Testis (tissue), 2 donors: ENCODE measurements around the gene TRABD2B.

Experiments
- POLR2A ChIP-seq: fragments of 450-650 bp; IDR thresholded peaks from one replicate; pipeline ENCODE4 v1.6.1; 2017; ENCODE audit warnings: antibody characterized with exemption, mild to moderate bottlenecking, moderate library complexity
- TF ChIP-seq, protein P1 (sequence below), 3 experiments: fragments of 450-650 bp in 2 of 3; fragments of 200-600 bp in 1 of 3; sonication (generic) in 1 of 3; IDR thresholded peaks; one replicate each; pipeline ENCODE4 v1.5.1; 2016 to 2019; ENCODE audit warnings: antibody characterized with exemption in 3 of 3, mild to moderate bottlenecking in 2 of 3, moderate library complexity in 1 of 3

DNA sequence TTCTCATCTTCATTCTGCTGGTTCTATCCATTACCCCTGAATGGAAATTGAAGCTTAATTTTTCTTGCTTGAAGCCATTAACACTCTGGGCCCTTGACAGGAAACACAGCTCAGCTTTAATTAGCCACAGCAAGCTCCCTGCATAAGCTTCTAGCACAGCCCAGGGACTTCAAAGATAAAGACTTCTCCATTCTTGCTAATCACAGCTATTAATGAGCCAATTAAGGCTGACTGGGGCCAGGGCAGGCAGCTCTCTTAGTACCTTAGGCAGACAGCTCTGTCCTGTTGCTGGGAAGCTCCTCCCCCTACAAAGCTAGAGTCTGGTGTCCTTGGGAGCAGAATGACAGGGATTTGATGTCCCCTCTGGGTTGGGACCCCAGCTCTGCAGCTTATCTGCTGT lies 27.9 kb upstream of the TRABD2B start:
- no peak for TF ChIP-seq POLR2A
- TF ChIP-seq, protein P1, sequence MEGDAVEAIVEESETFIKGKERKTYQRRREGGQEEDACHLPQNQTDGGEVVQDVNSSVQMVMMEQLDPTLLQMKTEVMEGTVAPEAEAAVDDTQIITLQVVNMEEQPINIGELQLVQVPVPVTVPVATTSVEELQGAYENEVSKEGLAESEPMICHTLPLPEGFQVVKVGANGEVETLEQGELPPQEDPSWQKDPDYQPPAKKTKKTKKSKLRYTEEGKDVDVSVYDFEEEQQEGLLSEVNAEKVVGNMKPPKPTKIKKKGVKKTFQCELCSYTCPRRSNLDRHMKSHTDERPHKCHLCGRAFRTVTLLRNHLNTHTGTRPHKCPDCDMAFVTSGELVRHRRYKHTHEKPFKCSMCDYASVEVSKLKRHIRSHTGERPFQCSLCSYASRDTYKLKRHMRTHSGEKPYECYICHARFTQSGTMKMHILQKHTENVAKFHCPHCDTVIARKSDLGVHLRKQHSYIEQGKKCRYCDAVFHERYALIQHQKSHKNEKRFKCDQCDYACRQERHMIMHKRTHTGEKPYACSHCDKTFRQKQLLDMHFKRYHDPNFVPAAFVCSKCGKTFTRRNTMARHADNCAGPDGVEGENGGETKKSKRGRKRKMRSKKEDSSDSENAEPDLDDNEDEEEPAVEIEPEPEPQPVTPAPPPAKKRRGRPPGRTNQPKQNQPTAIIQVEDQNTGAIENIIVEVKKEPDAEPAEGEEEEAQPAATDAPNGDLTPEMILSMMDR (IDR thresholded peaks at IDR 0.05), result no peak
